Choroid plexus epithelial cell (primary cell): ENCODE data around the gene ARHGAP27.
"Not testable (repeated sequence)": the region's sequence is repeated elsewhere in the genome, so short reads cannot be mapped to it uniquely, and the experiment has no call there.

Source experiments
- DNase-seq: peaks from one replicate; pipeline ENCODE4 v3.0.0-alpha.2; 2010; ENCODE audit warnings: low read depth
- H3K4me3 ChIP-seq: 2 replicates; pipeline ENCODE4 v1.5.1; 2011; ENCODE audit warnings: low read depth, mild to moderate bottlenecking, control low read depth, low read length, moderate library complexity
- TF ChIP-seq, protein P1 (sequence below): conservative IDR thresholded peaks from 2 replicates; pipeline ENCODE4 v1.5.1; 2011; ENCODE audit warnings: low read depth, mild to moderate bottlenecking, control low read depth, inconsistent platforms, low read length, moderate library complexity

Gene ARHGAP27, protein sequence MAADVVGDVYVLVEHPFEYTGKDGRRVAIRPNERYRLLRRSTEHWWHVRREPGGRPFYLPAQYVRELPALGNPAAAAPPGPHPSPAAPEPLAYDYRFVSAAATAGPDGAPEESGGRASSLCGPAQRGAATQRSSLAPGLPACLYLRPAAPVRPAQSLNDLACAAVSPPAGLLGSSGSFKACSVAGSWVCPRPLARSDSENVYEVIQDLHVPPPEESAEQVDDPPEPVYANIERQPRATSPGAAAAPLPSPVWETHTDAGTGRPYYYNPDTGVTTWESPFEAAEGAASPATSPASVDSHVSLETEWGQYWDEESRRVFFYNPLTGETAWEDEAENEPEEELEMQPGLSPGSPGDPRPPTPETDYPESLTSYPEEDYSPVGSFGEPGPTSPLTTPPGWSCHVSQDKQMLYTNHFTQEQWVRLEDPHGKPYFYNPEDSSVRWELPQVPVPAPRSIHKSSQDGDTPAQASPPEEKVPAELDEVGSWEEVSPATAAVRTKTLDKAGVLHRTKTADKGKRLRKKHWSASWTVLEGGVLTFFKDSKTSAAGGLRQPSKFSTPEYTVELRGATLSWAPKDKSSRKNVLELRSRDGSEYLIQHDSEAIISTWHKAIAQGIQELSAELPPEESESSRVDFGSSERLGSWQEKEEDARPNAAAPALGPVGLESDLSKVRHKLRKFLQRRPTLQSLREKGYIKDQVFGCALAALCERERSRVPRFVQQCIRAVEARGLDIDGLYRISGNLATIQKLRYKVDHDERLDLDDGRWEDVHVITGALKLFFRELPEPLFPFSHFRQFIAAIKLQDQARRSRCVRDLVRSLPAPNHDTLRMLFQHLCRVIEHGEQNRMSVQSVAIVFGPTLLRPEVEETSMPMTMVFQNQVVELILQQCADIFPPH

DNA sequence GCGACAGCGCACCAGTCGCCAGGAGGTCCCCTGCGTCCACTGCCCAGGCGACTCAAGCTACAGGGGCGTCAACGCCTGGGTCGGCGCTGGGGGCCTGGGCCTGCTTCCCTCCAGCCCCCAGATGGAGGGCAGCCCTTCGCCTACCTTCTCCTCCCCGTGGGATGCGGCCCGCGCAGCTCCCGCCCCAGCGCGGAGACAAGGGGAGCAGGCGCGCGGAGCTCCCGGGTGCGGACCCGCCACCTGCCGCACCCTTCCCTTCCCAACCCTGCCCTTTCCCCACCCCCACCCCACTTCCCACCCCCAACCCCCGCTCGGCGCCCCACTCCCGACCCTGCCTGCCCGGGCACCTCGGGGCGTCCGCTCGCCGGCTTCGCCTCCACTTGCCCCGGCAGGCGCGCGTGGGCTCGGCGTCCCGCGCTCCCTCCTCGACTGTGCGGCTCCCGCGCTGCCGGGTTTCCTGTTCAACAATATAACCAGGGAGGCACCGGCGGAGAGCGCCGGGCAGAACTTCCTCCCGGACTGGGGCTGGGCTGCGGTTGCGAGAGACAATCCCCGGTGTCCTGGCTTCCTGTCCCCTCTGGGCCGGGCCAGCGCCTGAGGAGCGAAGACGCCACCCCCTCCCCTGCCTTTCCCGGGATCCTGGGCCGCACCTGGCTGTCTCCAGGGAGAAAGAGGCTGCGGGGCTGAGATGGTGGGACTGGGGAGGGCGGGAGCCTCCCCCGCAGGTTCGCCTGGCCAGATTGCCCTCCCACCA is at the start of gene ARHGAP27:
ARHGAP27 (minus strand) TSS at position 466 of the 754 bp plus-strand sequence. CDS start 2,591 bp downstream, outside the sequence.
- DNase-seq: peak; percentile 22
- TF ChIP-seq, protein P1, sequence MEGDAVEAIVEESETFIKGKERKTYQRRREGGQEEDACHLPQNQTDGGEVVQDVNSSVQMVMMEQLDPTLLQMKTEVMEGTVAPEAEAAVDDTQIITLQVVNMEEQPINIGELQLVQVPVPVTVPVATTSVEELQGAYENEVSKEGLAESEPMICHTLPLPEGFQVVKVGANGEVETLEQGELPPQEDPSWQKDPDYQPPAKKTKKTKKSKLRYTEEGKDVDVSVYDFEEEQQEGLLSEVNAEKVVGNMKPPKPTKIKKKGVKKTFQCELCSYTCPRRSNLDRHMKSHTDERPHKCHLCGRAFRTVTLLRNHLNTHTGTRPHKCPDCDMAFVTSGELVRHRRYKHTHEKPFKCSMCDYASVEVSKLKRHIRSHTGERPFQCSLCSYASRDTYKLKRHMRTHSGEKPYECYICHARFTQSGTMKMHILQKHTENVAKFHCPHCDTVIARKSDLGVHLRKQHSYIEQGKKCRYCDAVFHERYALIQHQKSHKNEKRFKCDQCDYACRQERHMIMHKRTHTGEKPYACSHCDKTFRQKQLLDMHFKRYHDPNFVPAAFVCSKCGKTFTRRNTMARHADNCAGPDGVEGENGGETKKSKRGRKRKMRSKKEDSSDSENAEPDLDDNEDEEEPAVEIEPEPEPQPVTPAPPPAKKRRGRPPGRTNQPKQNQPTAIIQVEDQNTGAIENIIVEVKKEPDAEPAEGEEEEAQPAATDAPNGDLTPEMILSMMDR: no peak
- peak within 1 kb of the TSS; percentile 43 for H3K4me3 ChIP-seq

DNA sequence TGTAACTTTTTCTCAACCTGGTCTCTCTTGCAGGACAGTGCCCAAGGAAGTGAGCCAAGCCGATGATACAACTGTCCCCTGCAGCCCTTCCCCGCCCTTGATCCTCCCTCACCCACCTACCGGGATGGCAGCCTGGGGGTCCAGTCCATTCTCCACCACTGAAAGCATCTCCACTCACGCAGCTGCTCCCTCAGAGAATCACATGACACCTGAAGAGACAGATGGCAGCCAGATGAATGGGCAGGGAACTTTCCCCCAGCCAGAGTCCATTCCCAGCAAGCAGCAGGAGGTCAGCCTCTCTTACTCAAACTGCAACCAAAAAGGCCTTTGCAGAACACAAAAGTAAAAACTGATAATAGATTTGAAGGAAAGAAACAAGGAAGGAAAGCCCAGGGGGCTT is 49.6 kb upstream of the ARHGAP27 start:
- H3K4me3 ChIP-seq: not testable (repeated sequence)
- peak; percentile 37 for DNase-seq

DNA sequence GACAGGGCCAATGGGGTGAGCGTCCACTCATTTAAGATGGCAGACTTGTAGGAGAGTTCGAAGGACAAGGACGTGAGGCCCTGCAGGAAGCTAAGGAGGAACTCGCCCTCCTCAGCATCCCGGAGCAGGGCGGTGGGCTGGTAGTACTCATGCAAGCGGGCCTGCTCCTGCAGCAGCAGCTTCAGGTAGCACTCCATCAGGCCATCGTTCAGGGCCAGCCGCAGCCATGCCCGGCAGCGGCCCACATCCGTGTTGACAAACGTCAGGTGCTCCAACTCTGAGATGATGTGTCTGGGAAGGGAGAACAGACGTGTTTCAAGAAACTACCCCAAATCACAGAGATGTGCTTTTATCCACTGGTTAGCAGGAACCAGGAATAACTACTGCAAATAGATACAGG is 42.8 kb upstream of the ARHGAP27 start:
- H3K4me3 ChIP-seq, DNase-seq: not testable (repeated sequence)

DNA sequence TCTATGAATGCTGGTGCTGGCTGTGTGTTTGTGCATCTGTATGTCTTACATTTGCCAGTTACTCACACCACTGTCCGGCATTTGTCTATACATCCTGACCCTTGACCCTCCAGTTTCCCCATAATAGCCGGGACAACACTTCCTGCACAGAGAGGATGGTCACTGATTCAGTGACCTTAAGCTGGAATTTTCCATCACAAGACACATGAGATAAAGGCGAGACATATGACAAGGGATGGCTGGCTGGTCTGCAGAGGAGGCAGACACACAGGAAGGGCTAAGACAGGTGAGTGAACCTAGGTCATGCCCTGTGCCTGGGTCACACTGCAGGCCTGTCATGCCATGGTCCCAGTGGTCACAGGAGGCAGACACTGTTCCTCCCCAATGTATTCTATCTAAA is 39.6 kb upstream of the ARHGAP27 start:
- not testable (repeated sequence) for DNase-seq, H3K4me3 ChIP-seq

DNA sequence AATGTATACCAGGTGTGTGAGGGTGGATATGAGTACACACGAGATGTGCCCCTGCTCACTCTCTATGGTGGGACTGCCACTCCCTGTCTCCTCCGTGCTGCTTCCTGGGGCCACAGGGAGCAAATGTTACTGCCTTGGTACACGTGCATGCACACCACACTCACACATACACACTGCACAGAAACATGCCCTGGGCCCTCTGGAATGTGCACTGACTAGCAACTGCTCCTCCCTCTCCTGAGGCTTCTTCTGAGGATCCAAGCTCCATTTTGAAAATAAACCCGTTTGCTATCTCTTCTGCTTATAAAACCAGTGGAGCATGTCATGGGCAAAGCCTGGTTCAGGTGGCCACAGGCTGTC is 36.5 kb upstream of the ARHGAP27 start:
- not testable (repeated sequence) for H3K4me3 ChIP-seq, DNase-seq

DNA sequence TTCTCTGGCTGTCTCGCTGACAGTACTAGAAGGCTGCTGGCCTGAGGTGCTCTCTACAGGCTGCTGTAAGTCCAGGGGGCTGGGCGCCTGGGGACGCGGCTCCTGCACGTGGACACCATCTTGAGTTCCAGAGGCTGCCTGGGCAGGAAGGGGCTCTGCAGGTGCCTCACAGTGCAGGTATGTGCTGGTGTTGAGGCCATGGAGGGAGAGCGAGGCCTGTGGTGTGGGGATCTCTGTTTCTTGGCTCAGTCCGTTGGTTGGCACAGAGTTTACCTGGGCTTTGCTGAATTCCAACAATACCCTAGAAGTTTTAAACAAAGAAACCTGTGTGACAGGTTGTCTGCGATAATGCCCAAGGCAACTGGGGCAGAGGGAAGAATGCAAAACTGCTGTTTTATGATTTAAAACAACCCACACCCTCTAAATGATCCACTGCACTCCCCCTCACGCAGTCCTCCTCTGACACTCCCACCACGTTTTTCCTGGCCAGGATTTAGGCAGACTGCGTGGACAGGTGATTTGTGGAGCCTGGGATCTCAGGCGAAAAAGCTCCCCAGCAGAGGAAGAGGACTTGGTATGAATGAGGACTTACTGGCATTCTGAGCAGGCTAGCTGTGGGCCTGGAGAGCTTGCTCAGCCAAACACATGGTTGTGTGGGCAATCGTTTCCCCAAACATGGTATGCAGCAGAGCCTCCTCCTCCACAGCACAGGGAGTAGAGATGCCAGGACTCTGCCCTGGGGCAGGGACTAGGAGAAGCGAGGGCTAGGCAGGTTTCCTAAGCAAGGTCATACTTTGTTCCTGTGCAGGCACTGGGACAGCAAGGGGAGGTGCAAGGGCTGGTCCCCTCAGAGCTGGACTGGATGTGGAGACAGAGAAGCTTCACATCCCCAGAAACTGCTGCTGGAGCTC is 35.9 kb upstream of the ARHGAP27 start:
- H3K4me3 ChIP-seq, DNase-seq: not testable (repeated sequence)

DNA sequence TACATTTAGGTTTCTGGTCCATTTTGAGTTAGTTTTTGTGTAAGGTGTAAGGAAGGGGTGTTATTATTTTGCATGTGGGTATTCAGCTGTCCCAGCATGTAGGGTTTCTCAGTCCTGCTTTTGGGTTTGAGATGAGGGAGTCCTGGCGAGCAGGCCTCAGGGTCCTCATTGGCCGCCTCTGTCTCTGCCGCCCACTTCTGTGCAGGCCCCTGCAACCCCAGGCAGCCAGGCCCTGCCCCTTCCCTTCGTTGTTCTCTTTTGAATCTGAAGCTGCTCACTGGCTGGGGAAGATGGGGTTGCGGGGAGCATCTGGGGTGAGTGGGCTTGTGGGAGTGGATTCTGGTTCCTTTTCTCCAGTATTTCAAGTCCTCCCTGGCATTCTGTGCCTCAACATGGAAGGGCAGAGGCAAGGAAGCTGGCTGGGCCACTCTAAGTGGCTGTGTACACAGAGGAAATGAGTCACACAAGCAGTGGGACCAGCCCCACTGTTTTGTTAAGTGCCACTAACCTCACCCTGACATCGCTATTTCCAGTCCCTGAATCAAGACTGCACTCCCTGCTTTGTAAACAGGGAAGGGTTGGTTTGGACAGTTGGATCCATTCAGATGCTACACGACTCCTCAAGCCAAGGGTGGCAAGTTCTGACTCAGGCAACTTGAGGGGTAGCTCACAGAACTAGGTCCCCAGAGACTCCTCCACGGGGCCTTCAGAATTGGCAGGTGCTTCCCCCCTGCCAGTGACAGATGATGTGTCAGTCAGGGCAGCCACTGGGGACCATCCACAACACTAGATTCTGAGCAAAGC is 29.1 kb upstream of the ARHGAP27 start:
- not testable (repeated sequence) for DNase-seq, H3K4me3 ChIP-seq

DNA sequence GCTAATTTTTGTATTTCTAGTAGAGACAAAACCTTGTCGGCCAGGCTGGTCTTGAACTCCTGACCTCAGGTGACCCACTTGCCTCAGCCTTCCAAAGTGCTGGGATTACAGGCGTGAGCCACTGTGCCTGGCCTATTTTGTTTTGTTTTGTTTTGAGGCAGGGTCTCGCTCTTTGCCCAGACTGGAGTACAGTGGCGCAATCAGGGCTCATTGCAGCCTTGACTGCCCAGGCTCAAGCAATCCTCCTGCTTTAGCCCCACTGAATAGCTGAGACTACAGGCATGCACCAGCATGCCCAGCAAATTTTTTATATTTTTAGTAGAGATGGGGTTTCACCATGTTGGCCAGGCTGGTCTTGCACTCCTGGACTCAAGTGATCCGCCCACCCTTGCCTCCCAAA is 27.8 kb upstream of the ARHGAP27 start:
- H3K4me3 ChIP-seq, DNase-seq: not testable (repeated sequence)

DNA sequence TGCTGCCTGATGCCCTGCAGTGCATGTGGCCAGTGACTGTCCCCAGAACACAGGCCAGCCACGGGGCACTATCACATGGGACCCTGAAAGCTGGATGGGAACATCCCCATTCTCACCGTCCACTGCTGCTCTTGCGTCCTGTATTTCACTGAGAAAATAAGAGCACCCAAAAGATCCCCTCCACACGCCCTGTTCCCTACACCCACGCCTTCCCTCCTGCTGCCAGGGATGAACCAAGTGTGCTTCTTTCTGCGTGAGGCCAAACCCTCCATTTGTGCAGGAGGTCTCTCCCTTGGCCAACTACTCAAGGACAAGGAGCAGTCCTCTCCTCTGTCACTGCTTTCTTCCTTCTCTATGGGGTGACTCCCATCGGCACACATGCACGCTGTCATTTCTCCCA is 21.7 kb upstream of the ARHGAP27 start:
- not testable (repeated sequence) for DNase-seq, H3K4me3 ChIP-seq

DNA sequence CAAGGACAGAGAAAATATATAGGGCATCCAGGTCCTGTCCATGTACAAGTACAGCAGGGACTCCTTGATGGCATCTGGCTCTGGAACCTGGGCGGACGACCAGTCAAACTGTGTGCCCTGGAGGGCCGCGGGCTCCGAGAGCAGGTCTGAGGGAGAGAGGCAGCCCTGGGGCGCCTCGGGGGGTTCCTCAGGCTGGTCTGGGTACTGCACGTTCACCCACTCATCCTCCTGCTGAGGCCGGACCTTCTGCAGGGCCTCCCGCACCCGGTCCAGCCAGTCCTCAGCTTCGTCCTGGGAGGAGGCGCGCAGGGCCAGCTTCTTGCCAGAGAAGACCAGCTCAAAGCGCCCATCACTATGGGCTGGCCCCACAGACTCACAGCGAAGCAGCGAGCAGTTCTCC is 21.1 kb upstream of the ARHGAP27 start:
- not testable (repeated sequence) for H3K4me3 ChIP-seq

DNA sequence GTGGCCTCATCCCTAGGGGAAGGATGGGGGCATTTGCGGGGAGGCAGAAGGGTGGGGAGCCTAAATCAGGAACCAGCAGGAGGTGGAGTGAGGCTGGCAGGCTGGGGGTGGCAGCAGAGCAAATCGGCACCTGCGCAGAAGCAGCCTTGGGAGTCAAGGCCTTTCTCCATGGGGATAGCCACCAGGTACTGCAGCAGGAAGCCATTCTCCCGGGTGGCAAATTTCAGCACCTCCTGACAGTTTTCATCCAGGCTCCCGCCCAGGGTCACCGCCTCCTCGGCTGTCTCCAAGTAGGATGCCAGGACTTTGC is 20.5 kb upstream of the ARHGAP27 start:
- not testable (repeated sequence) for DNase-seq, H3K4me3 ChIP-seq

More for the DNA sequence above, 21.1 kb upstream of the ARHGAP27 start:
- DNase-seq: not testable (repeated sequence)

DNA sequence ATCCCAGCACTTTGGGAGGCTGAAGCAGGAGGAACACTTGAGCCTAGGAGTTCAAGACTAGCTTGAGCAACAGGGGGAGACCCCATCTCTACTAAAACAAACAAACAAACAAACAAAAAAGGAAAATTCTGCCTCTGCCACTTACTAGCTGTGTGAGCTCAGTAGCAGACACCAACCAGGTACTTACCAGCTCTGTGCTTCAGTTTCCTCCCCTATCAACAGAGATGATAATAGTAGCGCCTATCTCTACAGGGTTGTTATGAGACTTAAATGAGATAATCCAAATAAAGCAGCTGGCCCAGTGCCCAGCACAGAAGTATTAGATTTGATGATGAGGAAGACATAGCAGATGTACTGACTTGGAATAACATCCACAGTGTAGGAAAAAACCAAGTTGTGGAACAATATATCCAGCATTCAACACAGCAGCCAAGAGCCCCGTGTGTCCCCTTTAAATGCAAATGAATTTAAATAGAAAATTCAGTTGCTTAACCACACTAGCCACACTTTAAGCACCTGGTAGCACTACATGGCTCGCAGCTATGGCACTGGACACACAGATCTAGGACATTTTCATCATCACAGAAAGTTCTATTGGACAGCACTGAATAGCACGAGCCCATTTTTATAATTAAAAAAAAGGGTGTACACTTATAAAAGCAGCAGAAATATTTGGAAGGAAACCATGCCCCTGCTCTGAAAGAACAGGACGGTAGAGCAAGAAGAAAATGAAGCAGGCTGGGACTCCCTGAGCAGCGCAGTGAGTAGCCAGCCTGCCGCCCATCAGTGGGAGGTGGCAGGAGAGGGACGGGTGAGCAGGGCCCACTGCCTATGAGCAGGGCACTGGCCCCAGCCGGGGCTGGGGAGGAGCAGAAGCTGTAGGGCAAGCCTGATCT is 19.9 kb upstream of the ARHGAP27 start:
- not testable (repeated sequence) for DNase-seq, H3K4me3 ChIP-seq

DNA sequence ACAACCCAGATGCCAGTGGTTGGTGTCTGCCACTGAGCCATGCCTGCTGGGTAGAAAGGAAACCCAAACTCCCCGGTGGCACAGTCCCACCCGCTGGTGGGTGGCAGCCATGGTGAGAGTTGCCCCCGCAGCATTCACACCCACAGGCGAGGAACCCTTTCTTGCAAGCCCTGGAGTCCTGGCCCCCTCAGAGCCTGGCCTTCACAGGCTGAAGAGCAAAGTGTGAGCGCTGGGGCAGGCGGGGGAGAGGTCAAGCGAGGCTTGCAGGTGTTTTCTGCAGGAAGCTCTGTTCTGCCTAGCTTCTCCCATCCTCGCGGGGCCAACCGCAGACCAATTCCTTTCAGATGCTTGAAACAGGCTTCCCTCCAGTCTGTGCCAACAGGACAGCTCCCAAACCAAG is 19.0 kb upstream of the ARHGAP27 start:
- not testable (repeated sequence) for DNase-seq, H3K4me3 ChIP-seq
